Left ventricle myocardium superior (tissue), 1 donor: ENCODE measurements around the gene NSUN4. TPM values are rescaled to one million over a fixed set of nuclear protein-coding genes. Genes with fewer than 3 reads are reported as not detected.

Source experiments
- ATAC-seq: fragments of 200-7000 bp; cut with Tn5 transposase; one replicate; pipeline ENCODE4 v1.9.1; 2020; ENCODE audit warnings: mild to moderate bottlenecking, moderate library complexity
- DNase-seq: peaks from one replicate; pipeline ENCODE4 v3.0.0-alpha.2; 2020
- intact Hi-C: fragments of 100-400 bp; cut with micrococcal nuclease; formaldehyde crosslinking; loops from one replicate; pipeline ENCODE4 v1.11.0; 2022
- total RNA-seq: library from RNA; stranded (reverse); fragmentation: NEBNext Ultra II Directional; extraction: Animal tissue kit (Norgen Biotek cat#: 25700); gene quantifications from one replicate; pipeline ENCODE4 v1.2.1, GENCODE V29; 2021
- donor health status: DM: no; HTN: yes; CAD: no; lungs with severe emphysema.

Gene NSUN4
- total RNA-seq, 1 donor from 2014 or later, result 15.3 TPM

DNA sequence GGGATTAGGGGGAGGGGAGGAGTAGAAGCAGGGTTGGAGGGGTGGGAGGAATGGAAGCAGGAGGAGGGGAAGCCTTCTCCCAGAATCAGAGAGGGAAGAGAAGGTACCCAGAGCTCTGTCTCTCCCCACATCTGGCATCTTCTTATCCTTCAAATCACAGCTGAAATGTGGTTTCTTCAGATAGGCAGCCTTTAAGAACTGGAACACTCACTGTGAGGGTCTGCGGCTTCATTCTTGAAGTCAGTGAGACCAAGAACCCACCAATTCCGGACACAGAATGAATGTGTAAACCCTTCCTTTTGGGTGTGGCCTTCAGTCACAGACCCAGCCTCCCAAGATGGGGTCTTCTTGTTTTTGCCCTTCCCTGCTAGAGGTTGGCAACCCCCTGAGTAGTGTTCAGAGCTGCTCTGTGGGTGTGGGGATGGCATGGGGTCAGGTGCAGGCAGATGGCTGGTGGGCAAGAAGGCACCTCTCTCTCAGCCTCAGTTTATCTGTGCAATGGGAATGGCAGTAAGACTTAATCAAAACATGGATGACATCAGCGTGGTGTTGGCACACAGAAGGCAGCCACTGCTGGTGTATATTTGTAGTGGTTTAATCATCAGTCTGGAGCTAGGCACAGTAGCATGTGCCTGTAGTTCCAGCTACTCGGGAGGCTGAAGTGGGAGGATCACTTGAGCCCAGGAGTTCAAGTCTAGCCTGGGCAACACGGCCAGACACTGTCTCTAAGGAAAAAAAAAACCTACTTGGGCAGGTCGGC, 60.7 kb downstream of the NSUN4 start:
- no peak for DNase-seq
- intact Hi-C loops, result no loop called here
- ATAC-seq, result no peak

DNA sequence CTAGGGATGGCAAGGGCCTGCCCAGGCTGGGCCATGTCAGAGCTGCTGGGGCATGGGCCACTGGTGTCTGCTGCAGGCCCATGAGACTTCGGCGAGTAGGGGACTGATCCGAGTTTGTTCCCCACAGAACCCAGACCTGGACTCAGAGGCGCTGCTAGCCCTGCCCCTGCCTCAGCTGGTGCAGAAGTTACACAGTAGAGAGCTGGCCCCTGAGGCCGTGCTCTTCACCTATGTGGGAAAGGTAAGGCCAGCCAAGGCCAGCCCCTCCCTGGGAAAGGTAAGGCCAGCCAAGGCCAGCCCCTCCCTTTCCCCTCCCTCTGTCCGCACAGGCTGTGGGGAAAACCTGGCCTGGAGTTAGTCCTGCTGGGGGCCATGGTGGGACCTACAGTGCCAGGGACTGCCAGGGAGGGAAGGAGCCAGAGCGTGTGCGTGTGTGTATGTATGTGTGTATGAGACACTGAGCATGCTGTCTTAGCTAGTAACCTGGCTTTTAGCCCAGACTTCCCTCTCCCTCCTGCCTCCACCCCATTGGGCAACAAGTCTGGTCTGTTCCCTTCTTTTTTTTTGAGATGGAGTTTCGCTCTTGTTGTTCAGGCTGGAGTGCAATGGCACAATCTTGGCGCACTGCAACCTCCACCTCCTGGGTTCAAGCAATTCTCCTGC, 61.5 kb downstream of the NSUN4 start:
- DNase-seq (peak; percentile 59), ATAC-seq (peak; percentile 81)
- intact Hi-C loops, result no loop called here

DNA sequence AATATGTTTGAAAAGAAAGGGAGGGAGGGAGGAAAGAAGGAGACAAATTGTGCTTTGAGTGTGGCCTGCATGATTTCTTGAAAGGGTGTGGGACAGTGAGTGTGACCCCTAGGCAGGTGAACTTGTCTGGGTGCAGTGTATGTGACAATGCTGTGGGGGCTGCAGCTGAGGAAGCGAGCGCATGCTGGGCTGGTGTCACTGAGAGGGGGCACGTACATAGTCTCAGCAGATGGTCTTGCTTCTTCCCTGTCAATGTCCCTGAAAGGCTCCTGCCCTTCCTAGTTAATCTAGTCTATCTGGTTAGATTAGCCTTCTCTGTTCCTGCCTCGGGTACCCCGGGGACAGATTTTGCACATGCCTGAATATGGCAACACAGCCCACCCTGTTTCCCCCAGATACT, 63.3 kb downstream of the NSUN4 start:
- DNase-seq, result no peak
- no peak for ATAC-seq
- intact Hi-C loops, result no loop called here

DNA sequence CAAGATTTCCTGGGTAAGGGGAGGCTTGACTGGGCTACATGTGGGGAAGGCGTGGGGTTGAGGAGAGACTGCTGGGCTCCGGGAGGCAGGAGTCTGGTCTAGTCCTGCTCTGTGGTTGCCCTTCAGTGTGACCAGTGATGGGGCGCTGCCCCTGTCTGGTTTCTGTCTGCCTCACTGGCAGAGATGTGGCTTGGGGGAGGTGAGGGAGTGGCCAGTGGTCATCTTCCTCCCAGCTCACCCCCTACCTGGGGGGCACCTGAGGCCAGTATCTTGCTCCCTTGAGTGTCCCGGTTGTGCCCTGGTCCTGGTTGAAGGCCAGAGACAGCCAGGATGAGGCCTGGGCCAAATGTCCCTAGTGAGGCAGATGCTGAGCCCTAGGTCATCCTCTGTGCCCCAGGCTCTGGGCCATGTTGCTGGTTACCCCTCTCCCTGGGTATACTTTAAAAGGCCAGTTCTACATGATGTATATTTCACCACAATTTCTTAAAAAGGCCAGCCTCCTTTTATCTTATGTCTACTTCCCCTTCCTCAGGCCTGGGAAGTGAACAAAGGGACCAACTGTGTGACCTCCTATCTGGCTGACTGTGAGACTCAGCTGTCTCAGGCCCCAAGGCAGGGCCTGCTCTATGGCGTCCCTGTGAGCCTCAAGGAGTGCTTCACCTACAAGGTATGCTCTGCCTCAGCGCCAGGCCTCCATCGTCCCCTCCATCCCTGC, 64.0 kb downstream of the NSUN4 start:
- intact Hi-C loops, result loop anchor here (5.0 kb wide), 1 partner anchor 123 kb away; no protein-coding TSS in a partner anchor
- DNase-seq, result no peak
- no peak for ATAC-seq

DNA sequence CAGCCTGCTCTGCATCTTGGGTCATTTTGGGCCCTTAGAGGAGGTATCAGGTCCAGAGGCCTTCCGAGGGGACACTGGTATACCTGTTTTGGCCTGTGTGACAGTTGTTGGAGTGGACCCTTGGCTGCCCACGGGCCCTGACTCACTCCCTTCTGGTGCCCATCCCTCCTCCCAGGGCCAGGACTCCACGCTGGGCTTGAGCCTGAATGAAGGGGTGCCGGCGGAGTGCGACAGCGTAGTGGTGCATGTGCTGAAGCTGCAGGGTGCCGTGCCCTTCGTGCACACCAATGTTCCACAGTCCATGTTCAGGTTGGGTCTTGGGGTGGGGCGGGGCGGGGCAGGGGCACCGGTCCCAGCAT, 64.6 kb downstream of the NSUN4 start:
- DNase-seq (no peak), ATAC-seq (no peak)
- intact Hi-C loops, result loop anchor here (5.0 kb wide), 1 partner anchor 122 kb away; no protein-coding TSS in a partner anchor

DNA sequence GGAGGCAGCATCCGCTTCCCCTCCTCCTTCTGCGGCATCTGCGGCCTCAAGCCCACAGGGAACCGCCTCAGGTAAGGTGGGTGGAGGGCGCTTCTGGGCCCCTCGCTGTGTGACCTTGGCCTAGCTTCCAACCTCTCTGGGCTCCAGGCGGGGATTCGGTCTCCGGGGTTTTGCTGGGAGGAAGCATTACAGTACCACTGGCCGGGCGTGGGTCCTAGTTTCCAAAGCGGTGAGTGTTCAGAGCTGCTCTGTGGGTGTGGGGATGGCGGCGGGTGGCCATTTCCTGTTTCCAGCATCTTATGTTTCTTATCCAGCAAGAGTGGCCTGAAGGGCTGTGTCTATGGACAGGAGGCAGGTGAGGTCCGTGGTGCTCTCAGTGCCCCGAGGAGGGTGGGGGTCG, 65.1 kb downstream of the NSUN4 start:
- no peak for ATAC-seq
- no peak for DNase-seq
- intact Hi-C loops, result loop anchor here (5.0 kb wide), 1 partner anchor 122 kb away; no protein-coding TSS in a partner anchor

DNA sequence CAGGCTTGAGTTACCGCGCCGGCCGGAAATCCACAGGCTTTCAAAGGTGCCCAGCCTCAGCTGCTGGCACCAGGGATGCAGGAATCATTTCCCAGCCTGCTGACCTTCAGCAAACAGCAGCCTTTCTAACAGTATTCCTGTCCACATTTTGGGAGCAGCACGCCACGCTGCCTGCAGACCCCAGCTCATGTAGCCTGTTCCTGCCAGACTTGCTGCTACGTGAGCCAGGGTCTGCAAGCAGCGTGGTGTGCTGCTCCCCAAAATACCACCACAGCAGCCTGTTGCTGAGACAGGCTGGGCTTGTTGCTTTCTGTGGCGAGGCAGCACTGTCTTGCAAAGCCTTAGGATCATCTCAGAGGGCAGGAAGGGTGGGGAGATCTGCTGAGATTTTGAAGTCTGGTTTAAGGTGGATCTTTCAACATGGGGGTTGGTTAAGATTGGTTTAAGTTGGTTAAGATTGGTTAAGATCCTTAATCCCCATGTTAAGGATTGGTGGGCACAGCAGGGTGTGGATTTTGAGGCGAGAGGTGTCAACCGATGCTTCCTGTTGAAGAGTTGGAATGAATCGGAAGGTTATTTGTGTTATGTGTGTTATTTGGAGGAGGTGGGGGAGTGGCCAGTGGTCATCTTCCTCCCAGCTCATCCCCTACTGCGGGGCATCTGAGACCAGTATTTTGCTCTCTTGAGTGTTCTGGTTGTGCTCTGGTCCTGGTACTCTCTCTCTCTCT, 66.4 kb downstream of the NSUN4 start:
- ATAC-seq, result no peak
- intact Hi-C loops, result loop anchor here (5.0 kb wide), 1 partner anchor 120 kb away; no protein-coding TSS in a partner anchor
- no peak for DNase-seq

DNA sequence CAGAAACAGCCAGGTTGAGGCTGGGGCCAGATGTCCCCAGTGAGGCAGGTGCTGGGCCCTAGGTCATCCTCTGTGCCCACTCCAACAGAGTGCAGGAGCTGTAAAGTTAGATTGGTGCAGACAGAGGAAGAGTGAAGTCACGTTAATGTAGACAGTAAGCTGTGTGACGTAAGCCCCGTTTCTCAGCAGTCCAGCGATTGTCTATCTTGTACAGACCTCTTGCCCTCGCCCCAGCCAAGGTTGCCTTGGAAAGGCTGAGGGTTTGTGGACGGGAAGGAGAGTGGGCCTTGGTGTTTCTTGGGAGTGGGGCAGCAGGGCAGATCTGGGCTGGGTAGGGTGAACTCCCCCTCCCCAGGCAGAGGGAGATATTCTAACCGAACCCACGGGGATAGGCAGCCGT, 67.0 kb downstream of the NSUN4 start:
- intact Hi-C loops, result loop anchor here (5.0 kb wide), 1 partner anchor 120 kb away; no protein-coding TSS in a partner anchor
- DNase-seq (no peak), ATAC-seq (no peak)

DNA sequence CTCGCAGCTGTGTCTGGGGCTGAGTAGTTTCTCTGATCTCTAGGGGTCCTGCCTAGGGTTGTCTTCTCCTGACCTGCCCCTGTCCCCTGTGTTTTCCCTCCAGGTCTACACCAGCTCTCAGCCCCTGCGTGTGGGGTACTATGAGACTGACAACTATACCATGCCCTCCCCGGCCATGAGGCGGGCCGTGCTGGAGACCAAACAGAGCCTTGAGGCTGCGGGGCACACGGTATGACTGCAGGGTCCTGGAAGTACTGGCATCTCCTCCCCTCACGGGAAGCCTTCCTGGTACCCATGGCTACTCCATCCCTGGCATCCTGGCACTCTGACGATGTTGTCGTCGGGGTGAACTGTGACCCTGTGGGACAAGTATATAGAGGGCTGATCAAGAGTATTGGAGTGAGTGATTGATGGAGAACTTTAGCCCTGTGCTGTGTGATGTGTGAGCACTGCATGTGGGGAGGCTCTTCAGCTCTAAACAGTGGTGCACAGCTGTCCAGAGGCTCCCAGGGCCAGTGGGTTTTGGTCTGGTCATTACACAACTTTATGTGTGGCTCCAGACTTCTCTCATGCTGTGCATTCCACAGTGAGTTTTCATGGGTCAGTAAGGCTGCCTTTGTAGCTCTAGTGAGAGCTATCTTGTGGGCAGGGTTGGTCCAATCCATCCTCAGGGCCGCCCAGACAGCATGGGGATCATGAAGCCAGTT, 67.9 kb downstream of the NSUN4 start:
- DNase-seq, result no peak
- no peak for ATAC-seq
- intact Hi-C loops, result loop anchor here (5.0 kb wide), 1 partner anchor 119 kb away; no protein-coding TSS in a partner anchor

DNA sequence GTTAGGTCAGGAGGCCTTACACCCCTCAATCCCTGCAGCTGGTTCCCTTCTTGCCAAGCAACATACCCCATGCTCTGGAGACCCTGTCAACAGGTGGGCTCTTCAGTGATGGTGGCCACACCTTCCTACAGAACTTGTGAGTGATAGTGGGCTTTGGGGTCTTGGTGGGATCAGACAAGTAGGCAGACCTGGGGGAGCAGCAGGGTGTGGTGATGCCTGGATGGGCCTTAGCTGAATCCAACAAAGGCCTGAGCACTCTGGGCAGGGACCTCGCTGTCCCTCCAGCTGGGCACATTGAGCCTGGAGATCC, 68.4 kb downstream of the NSUN4 start:
- ATAC-seq, result no peak
- no peak for DNase-seq
- intact Hi-C loops, result loop anchor here (5.0 kb wide), 1 partner anchor 118 kb away; no protein-coding TSS in a partner anchor

DNA sequence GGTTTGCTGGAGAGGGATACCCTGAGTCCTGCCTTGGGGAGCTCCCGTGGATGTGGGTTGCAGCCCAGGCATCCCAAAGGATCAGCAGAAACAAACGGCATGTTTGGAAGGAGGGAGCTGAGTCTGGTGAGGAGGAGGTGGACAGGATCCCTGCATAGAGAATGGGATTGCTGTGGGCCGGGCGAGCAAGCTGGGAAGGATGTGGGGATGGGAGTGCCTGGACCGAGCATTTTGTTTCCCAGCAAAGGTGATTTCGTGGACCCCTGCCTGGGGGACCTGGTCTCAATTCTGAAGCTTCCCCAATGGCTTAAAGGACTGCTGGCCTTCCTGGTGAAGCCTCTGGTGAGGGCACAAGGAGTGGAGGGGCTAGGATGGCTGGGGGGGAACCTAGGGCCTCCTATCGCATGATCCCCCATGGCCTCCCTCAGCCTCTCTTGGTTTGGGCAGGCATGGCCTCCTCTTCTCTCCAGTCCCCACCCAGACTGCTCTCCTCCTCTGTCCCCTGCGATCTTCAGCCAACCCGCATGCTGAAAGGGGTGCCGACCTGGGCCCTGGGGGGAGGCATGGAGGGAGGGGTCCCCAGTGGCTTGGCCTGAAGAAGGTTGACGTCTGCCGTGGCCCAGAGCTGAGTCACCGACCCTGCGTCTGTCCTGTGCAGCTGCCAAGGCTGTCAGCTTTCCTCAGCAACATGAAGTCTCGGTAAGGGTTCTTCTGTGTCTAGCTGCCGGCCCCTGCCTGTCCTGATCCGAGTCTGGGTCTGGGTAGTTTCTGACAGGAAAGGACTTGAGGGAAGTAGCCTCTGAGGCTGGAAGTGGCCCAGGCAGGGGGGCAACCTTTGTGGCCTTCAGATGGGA, 69.8 kb downstream of the NSUN4 start:
- DNase-seq, result no peak
- intact Hi-C loops, result no loop called here
- no peak for ATAC-seq

DNA sequence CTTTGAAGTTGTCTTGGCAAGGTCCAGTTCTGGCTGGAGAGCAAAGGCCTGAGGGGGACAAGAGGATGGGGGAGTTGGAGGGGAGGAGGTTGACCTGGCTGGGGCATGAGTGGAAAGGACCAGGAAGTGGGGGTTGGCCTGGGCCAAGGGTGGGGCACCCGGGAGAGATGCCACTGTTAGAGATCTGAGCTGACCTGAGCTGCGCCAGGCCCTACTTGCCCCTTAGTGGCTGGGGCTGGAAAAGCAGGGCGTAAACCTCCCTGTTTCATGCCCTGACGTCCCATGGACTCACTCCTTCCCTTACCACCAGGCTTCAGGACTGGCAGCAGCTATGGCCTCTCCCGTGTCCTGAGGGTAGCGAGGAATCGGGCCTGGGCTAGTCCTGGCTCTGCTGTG, 70.4 kb downstream of the NSUN4 start:
- intact Hi-C loops, result no loop called here
- no peak for ATAC-seq
- DNase-seq, result no peak

Other genes with a start within 250 kb of the NSUN4 start
- gene PIK3R3, start 208.2 kb upstream of the NSUN4 start, total RNA-seq, result 26.2 TPM
- gene TSPAN1, start 165.7 kb upstream of the NSUN4 start, total RNA-seq, result 0.72 TPM
- gene P3R3URF, start 164.3 kb upstream of the NSUN4 start, total RNA-seq, result not detected
- 137 TPM for gene POMGNT1, start 142.4 kb upstream of the NSUN4 start, total RNA-seq
- 7.6 TPM for gene LURAP1, start 137.5 kb upstream of the NSUN4 start, total RNA-seq
- 0.97 TPM for gene RAD54L, start 93.0 kb upstream of the NSUN4 start, total RNA-seq
- gene LRRC41, start 37.2 kb upstream of the NSUN4 start, total RNA-seq, result 37.6 TPM
- 1,191 TPM for gene UQCRH, start 37.1 kb upstream of the NSUN4 start, total RNA-seq
- gene FAAH, start 53.5 kb downstream of the NSUN4 start, total RNA-seq, result 9.8 TPM
- gene DMBX1, start 149.0 kb downstream of the NSUN4 start, total RNA-seq, result not detected
- gene KNCN, start 210.8 kb downstream of the NSUN4 start, total RNA-seq, result not detected